NCI-H2081 (cell line): ENCODE data around the gene PAMR1.
"Not testable (repeated sequence)": the region's sequence is repeated elsewhere in the genome, so short reads cannot be mapped to it uniquely, and the experiment has no call there.

Experiments used
- DNase-seq, 2 experiments: peaks; one replicate each; lab custom pipeline; 2025; lab: John Stamatoyannopoulos, UW

Gene PAMR1

DNA sequence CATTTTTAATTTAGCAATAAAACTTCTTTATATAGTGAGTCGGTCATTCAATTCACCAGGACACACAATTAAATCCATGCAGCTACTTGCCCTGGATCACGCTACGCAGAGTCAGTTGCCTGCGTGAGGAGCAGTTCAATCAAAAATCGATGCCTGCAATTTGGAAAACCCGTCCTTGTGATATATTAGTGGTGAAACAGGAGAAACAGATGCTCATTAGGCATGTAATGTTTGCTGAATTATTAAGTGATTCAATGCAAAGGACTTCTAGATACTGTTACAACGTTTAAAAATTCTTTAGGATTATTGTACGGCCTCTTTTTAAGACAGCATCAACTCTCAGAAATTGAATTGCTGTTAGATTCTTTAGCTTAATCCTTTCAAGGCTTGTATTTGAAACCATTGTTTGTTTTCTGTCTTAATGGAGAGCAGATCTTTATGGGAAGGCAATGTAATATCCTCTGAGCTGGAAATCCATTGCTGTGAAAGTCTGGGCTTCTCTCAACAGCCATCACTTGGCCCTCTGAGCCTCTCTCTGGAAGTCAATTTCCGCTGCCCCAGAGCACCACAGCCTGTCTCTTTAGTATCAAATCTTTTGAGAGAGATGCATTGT, 20.1 kb upstream of the PAMR1 start:
- DNase-seq = no peak

DNA sequence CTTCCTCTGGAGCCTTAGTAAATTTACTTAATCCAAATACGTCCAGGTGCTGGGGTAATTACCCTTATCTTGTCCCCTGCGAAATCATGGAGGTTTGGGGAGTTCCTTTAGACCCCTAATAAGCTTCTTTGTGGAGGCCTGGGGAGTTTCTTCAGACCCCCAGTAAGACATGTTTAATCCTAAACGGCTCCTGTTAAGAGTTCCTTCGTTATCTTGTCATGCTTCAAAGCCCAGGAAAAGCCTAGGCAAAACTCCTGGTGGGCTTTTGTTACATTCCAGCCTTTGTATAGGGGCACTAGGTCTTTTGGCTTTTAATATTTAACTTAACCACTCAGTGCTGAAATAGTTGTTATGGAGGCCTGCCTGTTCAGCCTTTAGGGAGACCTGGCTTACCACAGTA, 18.1 kb upstream of the PAMR1 start:
- DNase-seq = no peak

DNA sequence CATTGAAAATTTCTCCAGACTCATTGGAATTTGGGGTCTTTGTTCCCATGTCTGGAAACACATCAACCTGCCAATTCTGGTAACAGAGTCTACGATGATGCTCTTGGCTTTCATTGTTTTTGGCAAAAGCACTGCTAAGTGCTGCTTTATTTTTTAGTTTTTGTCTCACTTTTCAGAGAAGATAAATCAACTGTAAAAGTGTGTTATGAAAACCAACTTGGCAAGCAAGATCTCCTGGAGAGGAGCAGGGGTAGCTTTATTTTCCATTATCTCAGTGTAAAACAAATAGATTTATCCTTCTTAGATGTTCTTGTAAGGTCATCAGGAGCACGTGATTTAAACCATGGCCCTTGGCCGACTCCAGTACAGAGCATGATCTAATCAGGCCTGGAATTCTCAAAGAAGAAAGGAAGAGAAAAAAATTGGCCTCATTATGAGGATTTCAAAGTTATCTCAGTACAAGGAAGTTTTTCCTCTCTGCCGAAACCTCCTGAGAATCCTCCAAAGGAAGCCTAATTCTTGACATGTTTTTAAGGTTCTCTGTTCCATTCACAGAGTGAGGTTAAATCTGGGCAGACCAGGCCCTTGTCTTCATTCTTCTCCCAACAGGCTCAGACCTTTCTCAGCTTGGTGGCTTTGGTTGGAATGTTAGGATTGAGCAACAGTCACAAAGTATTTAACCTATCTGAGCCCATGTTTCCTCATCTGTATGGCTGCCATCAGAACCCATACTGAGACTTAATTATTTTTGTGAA, 16.4 kb upstream of the PAMR1 start:
- DNase-seq = no peak

DNA sequence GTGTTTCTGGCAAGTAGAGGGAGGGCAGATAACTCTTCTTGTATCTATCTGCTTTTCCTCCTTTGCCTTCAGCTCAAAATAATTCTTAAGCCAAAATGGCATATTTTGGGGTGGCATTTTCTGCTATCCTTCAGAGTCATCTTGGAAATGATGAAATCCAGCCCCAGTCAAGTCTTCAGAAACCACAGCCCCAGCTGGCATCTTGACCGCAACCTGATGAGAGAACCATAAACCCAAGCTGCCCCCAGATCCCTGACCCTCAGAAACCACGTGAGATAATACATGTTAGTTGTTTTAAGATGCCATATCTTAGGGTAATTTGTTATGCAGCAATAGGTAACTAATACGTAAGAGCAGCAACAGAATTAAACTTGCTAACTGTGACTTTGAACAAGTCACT, 15.1 kb upstream of the PAMR1 start:
- DNase-seq = no peak

DNA sequence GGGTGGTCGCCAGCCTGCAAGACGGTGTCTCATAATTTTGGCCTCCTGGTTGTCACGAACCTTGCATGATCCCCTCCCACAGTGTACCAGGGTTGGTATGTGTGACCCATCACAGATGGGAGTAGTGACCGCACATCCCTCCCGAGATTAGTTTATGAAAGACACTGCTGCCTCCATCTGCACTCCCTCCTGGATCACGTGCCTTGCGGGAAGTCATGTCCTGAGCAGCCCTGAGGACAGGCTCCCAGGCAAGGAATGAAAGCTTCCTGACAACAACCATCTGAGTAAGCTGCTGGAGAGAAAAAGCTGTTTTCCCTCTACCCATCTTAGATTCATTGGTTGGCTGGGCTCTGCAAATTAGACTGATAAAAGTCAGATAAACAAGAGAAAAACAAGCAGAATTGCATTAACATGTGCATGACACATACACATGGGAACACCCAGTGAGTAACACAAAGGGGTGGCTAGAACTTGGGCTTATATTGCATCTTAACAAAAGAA, 14.4 kb upstream of the PAMR1 start:
- DNase-seq = no peak

DNA sequence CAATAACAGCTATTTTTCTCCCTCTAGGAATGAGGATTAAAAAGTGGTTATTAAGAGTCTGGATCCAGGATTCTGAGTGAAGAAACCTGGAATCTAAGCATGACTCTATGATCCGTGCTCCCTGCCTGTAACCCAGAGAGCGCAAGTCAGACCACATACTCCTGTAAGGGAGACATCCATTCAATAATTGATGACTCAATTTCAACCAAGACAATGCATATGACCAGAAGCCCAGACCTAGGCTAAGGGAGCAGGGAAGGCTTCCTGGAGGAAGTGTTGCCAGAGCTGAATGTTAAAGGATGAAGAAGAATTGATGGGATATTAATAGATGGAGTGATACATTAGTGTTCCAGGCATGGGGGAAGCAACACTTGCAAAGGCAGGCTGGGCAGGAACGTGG, 13.8 kb upstream of the PAMR1 start:
- DNase-seq = no peak

DNA sequence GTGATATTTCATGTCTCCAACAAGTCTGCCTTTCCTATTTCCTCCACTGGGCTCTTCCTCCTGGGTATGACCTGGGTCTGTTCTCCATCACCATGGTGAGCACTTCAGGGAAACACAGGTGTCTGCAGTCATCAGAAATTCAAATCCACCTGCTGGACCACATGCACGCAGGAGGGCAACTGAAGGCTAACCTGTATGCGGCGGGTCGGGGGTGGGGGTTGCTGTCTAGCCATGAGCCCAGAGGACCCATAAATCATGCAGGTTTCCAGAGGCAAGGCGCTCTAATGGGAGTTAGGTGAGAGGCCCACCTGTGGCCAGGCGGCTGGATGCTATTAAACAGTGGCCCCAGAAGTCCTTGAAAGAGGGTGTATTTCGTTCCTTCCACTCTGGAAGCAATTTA, 11.1 kb upstream of the PAMR1 start:
- DNase-seq = no peak

DNA sequence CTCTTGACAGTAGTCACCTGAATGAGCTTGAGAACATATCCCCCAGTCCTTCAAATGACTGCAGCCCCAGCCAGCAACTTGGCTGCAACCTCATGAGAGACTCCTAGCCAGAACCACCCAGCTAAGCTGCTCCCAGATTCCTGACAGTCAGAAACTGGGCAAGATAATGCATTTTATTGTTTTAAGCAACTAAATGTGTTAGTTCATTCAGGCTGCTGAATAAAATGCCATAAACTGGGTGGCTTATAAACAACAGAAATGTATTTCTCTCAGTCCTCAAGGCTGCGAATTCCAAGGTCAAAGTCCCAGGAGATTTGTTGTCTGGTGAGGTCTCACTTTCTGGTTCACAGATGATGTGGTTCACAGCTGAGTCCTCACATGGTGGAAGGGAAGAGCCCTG, 5.8 kb upstream of the PAMR1 start:
- no peak for DNase-seq

DNA sequence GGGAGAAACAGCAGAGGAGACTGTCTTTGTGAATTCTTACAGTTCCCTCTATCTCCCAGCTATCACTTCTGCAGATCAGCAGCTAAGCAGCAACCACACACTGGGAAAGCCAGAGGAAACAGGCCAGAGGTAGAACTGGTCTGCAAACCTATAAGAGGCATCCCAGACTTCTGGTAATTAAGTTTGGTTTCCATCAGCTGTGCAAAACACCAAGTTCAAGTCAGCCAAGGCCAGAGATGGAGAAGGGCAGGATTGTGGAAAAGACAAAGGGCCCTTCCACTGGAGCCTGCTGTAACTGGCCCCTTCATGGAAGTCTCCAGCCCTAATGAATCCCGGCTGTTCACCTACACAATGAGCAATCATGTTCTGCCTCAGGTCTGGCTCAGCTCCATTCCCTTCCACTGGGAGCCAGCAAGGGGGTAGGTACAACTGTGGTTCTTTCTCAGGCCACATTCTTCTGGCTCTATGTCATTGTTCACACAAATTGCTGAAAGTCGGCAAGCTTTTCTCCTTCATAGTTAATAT, 4.6 kb upstream of the PAMR1 start:
- DNase-seq = no peak

DNA sequence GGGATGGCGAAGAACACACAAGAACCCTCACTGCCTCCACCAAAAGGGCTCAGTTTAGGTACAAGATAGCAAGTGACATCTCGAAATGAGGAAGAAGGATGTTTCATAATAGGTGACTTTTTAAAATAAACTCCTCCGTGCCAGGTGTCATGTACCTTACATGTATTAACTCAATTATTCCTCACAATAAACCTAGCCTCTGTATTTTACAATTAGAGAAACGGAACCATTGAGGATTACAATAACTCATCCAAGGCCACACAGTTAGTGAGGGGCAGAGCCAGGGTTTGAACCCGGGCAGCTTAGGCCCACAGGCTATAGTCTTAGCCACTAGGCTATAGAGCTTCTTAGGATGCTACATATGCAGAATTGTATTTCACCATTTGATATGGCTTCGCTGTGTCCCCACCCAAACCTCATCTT, 965 bp upstream of the PAMR1 start:
- DNase-seq = no peak

DNA sequence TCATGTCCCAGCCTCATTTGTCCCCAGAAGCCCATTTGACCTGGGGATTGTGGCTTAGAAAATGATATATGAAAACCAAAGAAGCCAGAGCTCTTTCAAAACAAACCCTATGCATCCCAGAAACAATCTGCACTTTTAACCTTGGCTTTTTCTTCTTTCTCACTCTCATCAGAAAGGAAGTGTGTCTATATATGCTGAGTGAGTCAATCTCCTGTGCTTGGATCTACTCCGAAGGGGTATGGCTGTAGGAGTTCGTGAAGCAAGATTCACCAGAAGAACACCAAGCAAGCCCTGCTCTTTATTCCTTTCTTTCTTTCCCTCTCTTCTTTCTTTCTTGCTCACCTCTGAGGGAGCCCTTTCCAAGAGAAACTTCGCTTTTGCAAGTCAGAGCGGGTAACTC, 636 bp downstream of the PAMR1 start:
- DNase-seq = no peak

DNA sequence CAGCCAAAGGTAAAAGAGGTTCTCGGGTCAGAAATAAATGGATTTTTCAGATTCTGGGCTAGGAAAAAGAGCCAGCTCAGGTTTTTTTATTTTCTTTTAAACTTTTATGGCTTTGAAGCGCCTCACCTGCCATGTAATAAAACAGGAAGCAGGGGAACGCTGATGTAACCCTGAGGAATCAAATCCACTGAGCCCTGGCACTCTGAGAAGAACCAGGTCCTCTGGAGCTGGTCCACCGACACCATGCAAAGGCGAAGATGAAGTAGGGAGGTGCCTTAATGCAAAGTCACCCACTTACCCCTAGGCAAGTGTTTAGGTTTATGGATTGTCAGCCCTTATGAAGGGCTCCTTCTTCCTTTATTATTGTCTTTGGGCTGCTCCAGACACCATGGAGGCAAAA, 1.6 kb downstream of the PAMR1 start:
- DNase-seq = no peak

DNA sequence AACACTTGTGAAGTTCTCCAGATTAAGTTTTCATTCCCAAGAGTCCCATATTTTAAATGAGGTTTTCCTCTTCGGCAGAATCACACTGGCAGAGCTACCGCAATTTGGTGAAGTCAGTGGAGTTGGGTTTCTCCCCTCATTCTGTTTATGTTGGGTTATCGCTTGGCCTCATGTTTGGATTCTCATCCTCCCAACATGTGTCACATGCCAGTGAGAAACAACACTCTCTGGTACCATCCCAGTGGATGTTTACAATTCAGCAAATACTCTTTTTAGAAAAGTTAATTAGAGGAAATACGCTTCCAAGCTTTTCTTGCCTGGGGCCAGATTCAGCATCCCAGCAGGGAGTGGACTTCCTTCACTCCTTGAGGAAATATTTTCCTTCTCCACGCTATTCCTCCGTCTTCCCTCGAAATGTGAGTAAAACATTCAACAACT, 2.1 kb downstream of the PAMR1 start:
- DNase-seq = no peak

DNA sequence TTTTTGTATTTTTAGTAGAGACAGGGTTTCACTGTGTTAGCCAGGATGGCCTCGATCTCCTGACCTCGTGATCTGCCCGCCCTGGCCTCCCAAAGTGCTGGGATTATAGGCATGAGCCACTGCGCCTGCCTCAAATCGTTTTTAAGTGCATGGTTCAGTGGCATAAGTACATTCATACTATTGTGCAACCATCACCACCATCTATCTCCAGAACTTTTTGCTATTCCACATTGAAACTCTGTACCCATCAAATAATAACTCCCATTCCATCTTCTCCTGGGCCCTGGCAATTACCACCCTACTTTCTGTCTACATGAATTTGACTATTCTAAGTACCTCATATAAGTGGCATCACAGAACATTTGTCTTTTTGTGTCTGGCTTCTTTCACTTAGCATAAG, 3.3 kb downstream of the PAMR1 start:
- not testable (repeated sequence) for DNase-seq

DNA sequence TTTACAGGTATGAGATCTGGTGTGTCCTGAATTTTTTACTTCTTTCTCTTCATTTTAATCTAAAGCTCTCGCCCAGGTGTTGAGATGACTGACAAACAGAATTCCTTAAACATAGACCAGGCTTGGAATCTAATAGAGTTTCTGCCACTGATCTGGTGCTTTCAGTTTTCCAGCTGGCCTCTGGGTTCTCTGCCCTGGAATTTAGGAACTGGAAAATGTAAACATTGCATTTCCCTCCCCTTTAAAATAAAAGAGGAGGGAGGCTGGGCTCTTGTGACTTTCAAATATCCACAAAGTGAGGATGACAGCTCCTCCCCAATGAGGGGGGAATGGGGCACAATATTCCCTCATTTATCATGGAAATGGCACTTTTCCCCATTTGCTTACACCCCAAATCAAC, 5.0 kb downstream of the PAMR1 start:
- no peak for DNase-seq

DNA sequence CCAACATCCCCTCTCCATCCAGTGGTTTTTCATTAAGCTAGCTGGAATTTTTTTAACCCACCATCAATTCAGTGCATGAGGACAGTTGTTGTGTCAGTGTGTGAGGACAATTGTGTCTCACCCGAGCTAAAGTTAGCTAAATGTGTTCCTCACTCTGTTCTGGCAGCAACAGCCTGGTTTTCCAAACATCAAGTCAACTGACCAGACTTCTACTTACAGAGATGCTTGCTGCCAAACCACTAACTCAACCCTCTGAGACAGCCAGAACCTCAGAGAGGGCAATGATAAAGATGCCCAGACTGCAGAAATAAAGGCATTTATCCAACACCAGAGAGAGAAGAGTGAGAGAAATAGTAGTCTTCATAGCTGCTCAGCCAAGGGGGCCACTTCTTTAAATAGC, 6.7 kb downstream of the PAMR1 start:
- no peak for DNase-seq

DNA sequence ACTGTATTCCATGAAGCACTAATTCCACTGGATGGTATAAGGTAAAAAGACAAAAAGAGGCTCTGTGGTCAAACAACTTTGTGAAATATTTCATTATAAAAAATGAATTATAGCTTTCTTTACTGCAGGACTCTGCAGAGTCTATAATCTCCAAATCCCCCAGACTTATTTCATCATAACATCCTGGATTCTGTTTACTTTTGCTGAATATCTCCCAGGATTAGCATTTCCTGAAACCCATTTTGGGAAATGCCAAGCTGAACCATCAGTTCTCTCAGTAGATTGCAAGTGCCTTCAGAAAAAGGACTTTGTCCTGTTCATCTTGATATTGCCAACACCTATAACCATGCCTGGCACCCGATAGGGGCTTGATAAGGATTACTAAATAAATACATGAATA, 7.9 kb downstream of the PAMR1 start:
- DNase-seq = no peak

DNA sequence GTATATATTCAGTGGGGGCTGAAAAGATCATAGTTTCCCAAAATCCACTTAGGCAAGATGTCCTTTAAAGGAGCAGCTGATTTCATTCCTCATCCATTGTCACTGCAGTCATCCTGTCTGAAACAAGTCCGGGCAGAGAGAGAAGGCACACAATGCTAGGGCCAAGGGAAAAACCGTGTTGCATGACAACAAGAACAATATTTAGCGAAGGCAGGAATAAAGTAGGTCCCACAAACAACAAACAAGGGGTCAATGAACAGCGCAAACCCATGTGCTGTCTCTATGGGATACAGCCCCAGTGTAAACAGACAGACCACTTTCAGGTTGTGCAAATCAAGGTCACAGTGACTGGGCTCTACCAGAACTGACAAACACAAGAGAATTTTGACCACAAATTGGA, 9.0 kb downstream of the PAMR1 start:
- no peak for DNase-seq

DNA sequence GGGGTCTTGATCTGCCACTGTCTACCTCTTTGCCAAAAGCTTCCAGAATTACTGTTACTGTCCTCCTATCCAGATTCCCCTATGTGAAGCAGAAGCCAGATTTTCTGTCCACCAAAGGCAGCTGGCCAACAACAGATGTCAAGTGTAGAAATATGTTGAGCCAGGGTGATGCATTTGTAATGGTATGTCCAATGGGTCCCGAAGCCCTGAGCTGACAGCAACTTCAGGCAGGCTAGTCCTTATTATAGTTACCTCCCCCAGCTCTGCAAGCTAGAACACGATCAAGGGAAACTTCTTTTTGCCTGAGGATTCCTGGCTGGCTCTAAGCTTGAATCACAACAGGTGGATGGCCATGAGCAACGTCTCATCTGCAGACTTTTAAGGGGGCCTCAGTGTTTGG, 10.2 kb downstream of the PAMR1 start:
- DNase-seq = no peak

DNA sequence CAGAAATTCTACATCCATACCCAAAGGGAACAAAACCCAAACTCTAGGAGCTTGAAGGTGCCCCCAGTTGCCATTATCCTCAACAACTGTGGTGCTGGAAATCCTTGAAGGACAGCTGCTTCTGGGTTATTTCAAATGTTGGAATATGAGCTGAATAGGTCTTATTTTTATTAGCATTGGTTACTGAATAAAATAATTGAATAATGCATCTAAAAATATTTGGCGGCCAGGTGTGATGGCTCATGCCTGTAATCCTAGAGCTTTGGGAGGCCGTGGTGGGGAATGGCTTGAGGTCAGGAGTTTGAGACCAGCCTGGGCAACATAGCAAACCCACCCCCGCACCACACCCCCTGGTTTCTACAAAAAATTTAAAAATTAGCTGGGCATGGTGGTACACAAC, 10.9 kb downstream of the PAMR1 start:
- no peak for DNase-seq

DNA sequence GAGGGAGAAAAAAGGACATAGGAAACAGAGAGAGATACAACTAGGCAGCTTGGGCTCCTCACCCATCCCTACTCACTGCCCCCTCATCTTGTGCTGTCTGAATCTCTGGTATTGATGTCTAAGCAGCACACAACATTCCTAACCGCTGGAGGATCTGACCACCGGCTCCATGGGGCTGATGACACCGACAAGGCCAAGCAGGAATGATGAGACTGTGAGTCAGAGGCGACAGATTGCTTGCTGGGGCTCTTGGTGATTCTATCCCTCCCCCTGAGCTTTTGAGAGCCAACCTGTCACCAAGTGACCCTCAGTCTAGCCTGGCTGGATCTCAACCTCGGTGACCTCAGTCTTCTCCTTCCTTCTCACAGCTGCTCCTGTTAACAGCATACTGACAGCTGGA, 13.8 kb downstream of the PAMR1 start:
- no peak for DNase-seq

DNA sequence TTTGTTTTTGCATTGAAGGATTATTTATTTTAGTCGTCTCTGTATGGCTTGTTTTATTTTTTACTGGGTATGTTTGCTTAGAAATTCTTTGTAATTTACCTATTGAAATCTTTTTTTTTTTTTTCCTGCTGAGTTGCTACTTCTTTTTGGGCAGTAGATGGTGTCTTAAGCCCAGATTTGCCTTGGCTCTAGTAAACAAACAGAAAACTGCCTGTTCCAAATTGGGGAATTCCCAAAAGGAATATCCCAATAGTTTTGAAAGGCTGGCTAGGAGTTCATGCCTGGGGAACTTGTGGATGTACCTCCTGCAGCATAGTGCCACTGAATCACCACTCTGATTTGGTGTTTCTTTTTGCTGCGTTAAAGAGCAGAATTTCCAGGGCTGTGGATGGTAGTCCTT, 17.7 kb downstream of the PAMR1 start:
- no peak for DNase-seq

DNA sequence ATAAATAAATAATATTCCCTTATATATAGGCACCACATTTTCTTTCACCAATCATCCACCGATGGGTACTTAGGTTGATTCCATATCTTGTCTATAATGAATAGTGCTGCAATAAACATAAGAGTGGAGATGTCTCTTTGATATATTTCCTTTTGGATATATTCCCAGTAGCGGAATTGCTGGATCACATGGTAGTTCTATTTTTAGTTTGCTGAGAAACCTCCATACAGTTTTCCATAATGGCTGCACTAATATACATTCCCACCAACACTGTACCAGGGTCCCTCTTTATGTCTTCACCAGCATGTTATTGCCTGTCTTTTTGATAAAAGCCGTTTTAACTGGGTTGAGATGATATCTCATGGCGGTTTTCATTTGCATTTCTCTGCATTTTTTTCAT, 23.6 kb downstream of the PAMR1 start:
- no peak for DNase-seq

DNA sequence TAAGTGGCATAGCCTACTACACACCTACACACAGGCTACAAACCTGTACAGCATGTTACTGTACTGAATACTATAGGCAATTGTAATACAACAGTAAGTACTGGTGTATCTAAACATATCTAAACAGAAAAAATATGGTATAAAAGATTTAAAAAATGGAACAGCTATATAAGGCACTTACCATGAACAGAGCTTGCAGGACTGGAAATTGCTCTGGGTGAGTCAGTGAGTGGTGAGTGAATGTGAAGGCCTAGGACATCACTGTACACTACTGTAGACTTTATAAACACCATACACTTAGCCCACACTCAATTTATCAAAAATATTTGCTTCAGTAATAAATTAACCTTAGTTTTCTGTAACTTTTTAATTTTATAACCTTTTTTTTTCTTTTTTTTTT, 24.7 kb downstream of the PAMR1 start:
- DNase-seq = no peak
